Transverse colon (tissue), 4 donors: ENCODE results near the gene FAM83E. TPM values are rescaled to one million over a fixed set of nuclear protein-coding genes. Genes with fewer than 3 reads are reported as not detected.
"Not testable (repeated sequence)": the region's sequence is repeated elsewhere in the genome, so short reads cannot be mapped to it uniquely, and the experiment has no call there.

ENCODE experiments used
- DNase-seq: peaks from one replicate; pipeline ENCODE4 v3.0.0-alpha.2; 2019
- H3K27ac ChIP-seq, 4 donors: fragments of 200-600 bp; sonication (generic); 2 replicates each; pipeline ENCODE4 v1.5.1; 2016 to 2018; ENCODE audit warnings: inconsistent platforms in 4 of 4
- H3K27me3 ChIP-seq: fragments of 200-600 bp; sonication (generic); 2 replicates; pipeline ENCODE4 v1.5.1; 2017; ENCODE audit warnings: inconsistent platforms
- H3K36me3 ChIP-seq, 4 donors: fragments of 200-600 bp; sonication (generic); 2 replicates each; pipeline ENCODE4 v1.5.1; 2017 to 2019; ENCODE audit warnings: inconsistent platforms in 4 of 4
- H3K4me1 ChIP-seq, 4 donors: fragments of 200-600 bp; sonication (generic); 2 replicates each; pipeline ENCODE4 v1.5.1; 2017 to 2020; ENCODE audit warnings: inconsistent platforms in 4 of 4
- H3K4me3 ChIP-seq, 4 donors: fragments of 200-600 bp; sonication (generic); 1 replicate in 1 of 4; 2 replicates in 3 of 4; pipeline versions ENCODE4 v1.5.1 to v1.6.1; 2017 to 2019; ENCODE audit warnings: inconsistent platforms in 4 of 4
- H3K9me3 ChIP-seq, 2 donors: fragments of 200-600 bp; sonication (generic); 2 replicates each; pipeline ENCODE4 v1.5.1; 2017 to 2019; ENCODE audit warnings: inconsistent platforms in 2 of 2
- EP300 ChIP-seq: sonication (generic); formaldehyde crosslinking; IDR thresholded peaks from one replicate; pipeline ENCODE4 v1.6.1; 2017; ENCODE audit warnings: antibody characterized with exemption, low read depth
- POLR2A ChIP-seq: fragments of 450-650 bp; IDR thresholded peaks from one replicate; pipeline ENCODE4 v1.6.1; 2016; ENCODE audit warnings: antibody characterized with exemption, mild to moderate bottlenecking, moderate library complexity
- POLR2AphosphoS5 ChIP-seq, 3 donors: sonication (generic); formaldehyde crosslinking; IDR thresholded peaks; one replicate each; pipeline ENCODE4 v1.6.1; 2016; ENCODE audit warnings: antibody characterized with exemption in 3 of 3
- WGBS, 2 donors: methylation state at CpG; one replicate each; pipeline ENCODE4 v1.1.5; 2018; ENCODE audit warnings: low coverage in 1 of 2; 5-methylcytosine and 5-hydroxymethylcytosine counted together
- in situ Hi-C, 4 donors: fragments of 200-750 bp; cut with MboI; loops; one replicate each; pipeline versions ENCODE4 v1.15.0 to v1.15.1; 2017; ENCODE audit warnings: low sequenced_read_pairs in 3 of 4, low pct_ligation_motif_present in 1 of 4, low pct_unique_long_range_greater_than_20kb in 1 of 4
- intact Hi-C: fragments of 100-400 bp; cut with DNase I; formaldehyde crosslinking; loops from one replicate; pipeline ENCODE4 v1.15.1; 2023; ENCODE audit warnings: low total_unique reads
- total RNA-seq, 4 donors: library from RNA; depleted of rRNA; stranded (reverse); fragments of >200 nt; gene quantifications; one replicate each; pipeline ENCODE4 v1.1.0, GENCODE V29; 2016
- TF ChIP-seq, protein P1 (sequence below), 5 experiments: fragments of 200-600 bp in 3 of 5; fragments of 450-650 bp in 2 of 5; sonication (generic) in 3 of 5; IDR thresholded peaks; 1 replicate in 2 of 5; 2 replicates in 3 of 5; pipeline ENCODE4 v1.5.1; 2016 to 2017; ENCODE audit warnings: antibody characterized with exemption in 5 of 5, inconsistent platforms in 3 of 5, mild to moderate bottlenecking in 2 of 5, moderate library complexity in 1 of 5

FAM83E gene
- total RNA-seq, 4 donors from 2014 or later, result 97.0 to 746 (median 203) TPM

GRCh38 chr19:48587387-48587786, 27.5 kb downstream of the FAM83E start:
- WGBS, 2 donors, result 93 to 94% methylated on average over 2 to 3 of the region's 3 CpGs

GRCh38 chr19:48582168-48582567, 32.7 kb downstream of the FAM83E start:
- no peaks in the 10 kb centered on the region for H3K36me3 ChIP-seq
- intact Hi-C loops, result loop anchor here (2.0 kb wide), 1 partner anchor 91 kb away; no protein-coding TSS in a partner anchor
- no peaks in the 10 kb centered on the region for H3K9me3 ChIP-seq
- no peak for DNase-seq
- in situ Hi-C loops, result loop anchor here (5.0 to 25.0 kb wide), 4 partner anchors 75 to 320 kb away; partner anchors contain the start of genes CARD8 (in 1 of the 4) and ZNF114 (in 1 of the 4)
- WGBS, 2 donors, result 58 to 66% methylated on average over 2 of the region's 2 CpGs
- TF ChIP-seq EP300, result no peak
- no peak for TF ChIP-seq POLR2AphosphoS5 (IDR thresholded peaks at IDR 0.05)
- TF ChIP-seq, protein P1, sequence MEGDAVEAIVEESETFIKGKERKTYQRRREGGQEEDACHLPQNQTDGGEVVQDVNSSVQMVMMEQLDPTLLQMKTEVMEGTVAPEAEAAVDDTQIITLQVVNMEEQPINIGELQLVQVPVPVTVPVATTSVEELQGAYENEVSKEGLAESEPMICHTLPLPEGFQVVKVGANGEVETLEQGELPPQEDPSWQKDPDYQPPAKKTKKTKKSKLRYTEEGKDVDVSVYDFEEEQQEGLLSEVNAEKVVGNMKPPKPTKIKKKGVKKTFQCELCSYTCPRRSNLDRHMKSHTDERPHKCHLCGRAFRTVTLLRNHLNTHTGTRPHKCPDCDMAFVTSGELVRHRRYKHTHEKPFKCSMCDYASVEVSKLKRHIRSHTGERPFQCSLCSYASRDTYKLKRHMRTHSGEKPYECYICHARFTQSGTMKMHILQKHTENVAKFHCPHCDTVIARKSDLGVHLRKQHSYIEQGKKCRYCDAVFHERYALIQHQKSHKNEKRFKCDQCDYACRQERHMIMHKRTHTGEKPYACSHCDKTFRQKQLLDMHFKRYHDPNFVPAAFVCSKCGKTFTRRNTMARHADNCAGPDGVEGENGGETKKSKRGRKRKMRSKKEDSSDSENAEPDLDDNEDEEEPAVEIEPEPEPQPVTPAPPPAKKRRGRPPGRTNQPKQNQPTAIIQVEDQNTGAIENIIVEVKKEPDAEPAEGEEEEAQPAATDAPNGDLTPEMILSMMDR (IDR thresholded peaks at IDR 0.05), result no peak
- TF ChIP-seq POLR2A, result no peak
- peaks cover 0 to 13% (median 2%) of the 10 kb centered on the region in 4 donors for H3K4me1 ChIP-seq
- H3K27me3 ChIP-seq, result peaks cover 5% of the 10 kb centered on the region
- no peak overlapping the region for H3K27ac ChIP-seq
- no peak overlapping the region for H3K4me3 ChIP-seq

More at GRCh38 chr19:48587387-48587786, 27.5 kb downstream of the FAM83E start:
- Histone ChIP-seq H3K27ac (no peak overlapping the region), H3K9me3 (no peaks in the 10 kb centered on the region), H3K27me3 (no peaks in the 10 kb centered on the region), H3K4me3 (no peak overlapping the region), H3K4me1 (peaks cover 0 to 15% (median 5%) of the 10 kb centered on the region in 4 donors), H3K36me3 (no peaks in the 10 kb centered on the region)
- in situ Hi-C loops (loop anchor here (10.0 to 25.0 kb wide), 3 partner anchors 83 to 325 kb away; partner anchors contain the start of genes CARD8 (in 1 of the 4) and ZNF114 (in 1 of the 4)), intact Hi-C loops (no loop called here)
- TF ChIP-seq POLR2AphosphoS5 (IDR thresholded peaks at IDR 0.05), result no peak
- TF ChIP-seq EP300, result no peak
- TF ChIP-seq POLR2A, result no peak
- TF ChIP-seq, protein P1 (IDR thresholded peaks at IDR 0.05), result no peak
- DNase-seq, result no peak

DNA sequence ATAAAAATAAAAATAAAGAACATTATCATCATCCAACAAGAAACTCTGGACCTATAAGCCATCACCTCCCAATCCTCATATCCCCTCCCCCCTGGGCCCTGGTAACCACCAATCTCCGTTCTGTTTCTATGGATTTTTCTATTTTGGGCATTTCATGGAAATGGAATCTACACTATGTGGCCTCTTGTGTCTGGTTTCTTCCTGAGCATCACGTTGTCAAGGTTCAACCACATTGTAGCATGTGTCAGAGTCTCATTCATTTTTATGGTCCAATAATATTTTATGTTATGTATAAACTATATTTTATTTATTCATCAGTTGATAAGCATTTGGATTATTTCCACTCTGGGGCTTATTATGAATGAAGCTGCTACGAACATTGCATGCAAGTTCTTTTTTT, 36.0 kb downstream of the FAM83E start:
- H3K36me3 ChIP-seq, result no peaks in the 10 kb centered on the region
- no peaks in the 10 kb centered on the region for H3K9me3 ChIP-seq
- in situ Hi-C loops (loop anchor here in 2 of 4 donors (25.0 kb wide), 2 partner anchors 267 to 317 kb away; partner anchors contain the start of genes CARD8 (in 1 of the 2) and ZNF114 (in 1 of the 2)), intact Hi-C loops (no loop called here)
- WGBS, 2 donors, result 30 to 33% methylated on average over 3 of the region's 3 CpGs
- TF ChIP-seq POLR2A (no peak), EP300 (no peak), POLR2AphosphoS5 (IDR thresholded peaks at IDR 0.05) (no peak)
- TF ChIP-seq, protein P1 (IDR thresholded peaks at IDR 0.05), result no peak
- H3K4me1 ChIP-seq, result peaks cover 0 to 3% (median 1%) of the 10 kb centered on the region in 4 donors
- no peak overlapping the region for H3K27ac ChIP-seq
- DNase-seq, result no peak
- no peak overlapping the region for H3K4me3 ChIP-seq
- peaks cover 5% of the 10 kb centered on the region for H3K27me3 ChIP-seq

GRCh38 chr19:48577908-48578307, 37.0 kb downstream of the FAM83E start:
- H3K27ac ChIP-seq, H3K27me3 ChIP-seq, H3K9me3 ChIP-seq, H3K4me3 ChIP-seq, H3K4me1 ChIP-seq, H3K36me3 ChIP-seq, DNase-seq, intact Hi-C loops: not testable (repeated sequence)
- in situ Hi-C loops, result loop anchor here in 2 of 4 donors (25.0 kb wide), 2 partner anchors 266 to 316 kb away; partner anchors contain the start of genes CARD8 (in 1 of the 2) and ZNF114 (in 1 of the 2)
- WGBS, 2 donors, result 85 to 90% methylated on average over 6 to 7 of the region's 7 CpGs
